Muscle layer of duodenum (tissue), 2 donors: ENCODE results near the gene CCDC47.

ENCODE experiments used
- H3K27ac ChIP-seq: one replicate; pipeline ENCODE4 v1.7.0; 2013; ENCODE audit warnings: mild to moderate bottlenecking, low read length
- H3K27me3 ChIP-seq: one replicate; pipeline ENCODE4 v1.7.0; 2013; ENCODE audit warnings: low read depth, mild to moderate bottlenecking, control low read depth, low read length
- H3K36me3 ChIP-seq, 2 donors: one replicate each; pipeline ENCODE4 v1.7.0; 2013; ENCODE audit warnings: low read length in 2 of 2, control low read depth in 1 of 2, mild to moderate bottlenecking in 1 of 2; ENCODE audit not compliant: insufficient read depth in 2 of 2, control insufficient read depth in 1 of 2
- H3K4me1 ChIP-seq, 2 donors: one replicate each; pipeline ENCODE4 v1.7.0; 2013; ENCODE audit warnings: low read length in 2 of 2, mild to moderate bottlenecking in 2 of 2, control low read depth in 1 of 2, moderate library complexity in 1 of 2; ENCODE audit not compliant: insufficient read depth in 2 of 2, control insufficient read depth in 1 of 2
- H3K4me3 ChIP-seq, 2 donors: one replicate each; pipeline ENCODE4 v1.7.0; 2013; ENCODE audit warnings: low read length in 2 of 2, low read depth in 1 of 2, mild to moderate bottlenecking in 1 of 2
- H3K9me3 ChIP-seq, 2 donors: one replicate each; pipeline ENCODE4 v1.7.0; 2013; ENCODE audit warnings: low read length in 2 of 2, control low read depth in 1 of 2, mild to moderate bottlenecking in 1 of 2; ENCODE audit not compliant: control insufficient read depth in 1 of 2
- donor health status: healthy.

CCDC47 gene

DNA sequence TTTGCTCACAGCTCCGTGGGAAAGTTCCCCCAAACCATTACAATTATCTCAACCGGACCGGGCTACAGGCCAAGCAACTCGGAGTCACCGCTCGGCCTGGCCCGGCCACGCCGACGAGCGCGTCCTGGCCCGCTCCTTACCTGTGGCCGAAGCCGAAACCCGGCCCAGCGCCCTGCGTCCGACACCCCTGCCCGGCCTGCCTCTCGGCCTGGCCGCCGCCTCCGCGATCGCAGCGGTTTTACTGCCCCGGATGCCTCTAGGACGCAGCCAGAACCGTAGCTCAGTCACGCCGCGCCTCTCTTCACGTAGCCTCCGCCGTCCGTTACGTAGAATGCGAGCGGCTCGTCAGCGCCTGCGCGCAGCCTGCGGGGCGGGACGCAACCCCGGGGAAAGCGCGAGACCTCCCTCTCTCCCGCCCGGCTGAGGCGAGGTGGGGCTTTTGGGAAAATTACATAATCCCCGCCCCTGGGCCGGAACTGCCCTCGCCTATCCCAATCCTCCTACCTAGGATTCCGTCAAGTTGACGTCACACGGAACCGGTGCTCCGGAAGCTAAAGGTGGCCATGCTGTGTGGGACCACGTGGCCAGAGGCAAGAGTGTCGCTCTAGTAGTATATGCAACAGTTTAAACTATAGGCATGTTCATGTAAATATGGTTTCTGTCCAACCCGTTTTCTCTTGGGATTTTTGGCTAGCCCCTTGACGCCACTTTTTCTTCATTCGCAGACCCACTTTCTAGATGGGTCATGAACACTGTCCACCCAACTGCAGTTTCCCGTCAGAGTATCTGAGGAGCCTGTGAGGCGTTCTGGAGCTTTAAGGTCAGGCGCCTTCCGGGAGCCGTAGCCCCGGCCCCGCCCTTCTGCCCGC is at the start of gene CCDC47:
Gene CCDC47, minus strand, starts transcription at position 326 of the 869 bp plus-strand sequence. CDS start 7,422 bp downstream, outside the sequence.
- H3K27ac ChIP-seq = peak within 1 kb of the TSS; percentile 98
- H3K36me3 ChIP-seq = peaks cover 9 to 10% of the 10 kb centered on the region in 2 donors
- H3K9me3 ChIP-seq = no peaks in the 10 kb centered on the region
- H3K27me3 ChIP-seq = no peaks in the 10 kb centered on the region
- H3K4me3 ChIP-seq = peak within 1 kb of the TSS; percentile 86 to 89
- peaks cover 9 to 42% of the 10 kb centered on the region in 2 donors for H3K4me1 ChIP-seq

DNA sequence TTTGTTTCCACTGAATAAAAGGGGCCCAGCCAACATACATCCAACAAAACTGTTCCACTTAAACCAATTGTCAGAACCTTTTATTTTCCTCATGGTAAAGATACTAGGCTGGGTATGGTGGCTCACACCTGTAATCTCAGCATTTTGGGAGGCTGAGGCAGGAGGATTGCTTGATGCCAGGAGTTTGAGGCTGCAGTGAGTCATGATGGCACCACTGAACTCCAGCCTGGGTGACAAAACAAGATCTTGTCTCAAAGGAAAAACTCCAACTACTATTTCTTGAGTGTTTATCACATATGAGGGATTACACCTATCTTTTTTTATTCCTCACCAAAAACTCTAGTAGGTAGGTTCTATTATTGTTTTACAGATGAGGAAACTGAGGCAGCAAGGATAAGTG is 49.1 kb upstream of the CCDC47 start:
- Histone ChIP-seq H3K27me3 (no peaks in the 10 kb centered on the region), H3K27ac (no peak overlapping the region), H3K9me3 (no peaks in the 10 kb centered on the region), H3K36me3 (peaks cover 71 to 79% of the 10 kb centered on the region in 2 donors), H3K4me1 (peaks cover 9% of the 10 kb centered on the region in 2 donors), H3K4me3 (no peak overlapping the region)

GRCh38 chr17:63821804-63822203 is 48.4 kb upstream of the CCDC47 start:
- Histone ChIP-seq H3K9me3 (no peaks in the 10 kb centered on the region), H3K27ac (no peak overlapping the region), H3K4me1 (peaks cover 9% of the 10 kb centered on the region in 2 donors), H3K36me3 (peaks cover 78 to 86% of the 10 kb centered on the region in 2 donors), H3K27me3 (no peaks in the 10 kb centered on the region), H3K4me3 (no peak overlapping the region)

GRCh38 chr17:63820963-63821561 is 47.7 kb upstream of the CCDC47 start:
- Histone ChIP-seq H3K9me3 (no peaks in the 10 kb centered on the region), H3K27me3 (no peaks in the 10 kb centered on the region), H3K36me3 (peaks cover 86 to 94% of the 10 kb centered on the region in 2 donors), H3K4me3 (no peak overlapping the region), H3K27ac (no peak overlapping the region), H3K4me1 (peaks cover 4 to 5% of the 10 kb centered on the region in 2 donors)

- no peaks in the 10 kb centered on the region for H3K4me1 ChIP-seq
- H3K36me3 ChIP-seq = peaks cover 90 to 99% of the 10 kb centered on the region in 2 donors
- H3K4me3 ChIP-seq = no peak overlapping the region
- H3K27ac ChIP-seq = no peak overlapping the region
- H3K9me3 ChIP-seq = no peaks in the 10 kb centered on the region
- no peaks in the 10 kb centered on the region for H3K27me3 ChIP-seq
Observed at GRCh38 chr17:63819585-63820537, 46.5 kb upstream of the CCDC47 start.

DNA sequence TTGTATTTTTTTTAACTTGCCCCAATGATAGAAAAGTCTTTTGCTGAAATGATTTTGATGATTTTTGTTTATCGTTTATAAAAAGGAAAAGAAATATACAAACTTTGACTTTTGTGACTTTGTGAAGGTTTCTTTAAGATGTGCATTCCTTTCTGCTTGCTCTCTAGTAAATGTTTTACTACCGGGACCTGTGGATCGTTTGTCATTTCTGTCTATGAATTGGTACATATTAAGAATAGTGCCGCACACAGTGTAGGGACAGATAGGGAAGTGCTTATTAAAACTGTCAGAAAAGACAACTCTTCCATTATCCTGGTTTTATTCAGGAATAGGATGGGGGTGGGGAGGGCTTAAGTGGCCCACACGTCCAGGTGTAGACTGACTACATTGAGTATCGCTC is 45.7 kb upstream of the CCDC47 start:
- no peaks in the 10 kb centered on the region for H3K27me3 ChIP-seq
- peaks cover 88 to 99% of the 10 kb centered on the region in 2 donors for H3K36me3 ChIP-seq
- no peaks in the 10 kb centered on the region for H3K9me3 ChIP-seq
- no peaks in the 10 kb centered on the region for H3K4me1 ChIP-seq
- H3K27ac ChIP-seq = no peak overlapping the region
- no peak overlapping the region for H3K4me3 ChIP-seq

- Histone ChIP-seq H3K27ac (no peak overlapping the region), H3K27me3 (no peaks in the 10 kb centered on the region), H3K4me1 (no peaks in the 10 kb centered on the region), H3K36me3 (peaks cover 90 to 100% of the 10 kb centered on the region in 2 donors), H3K9me3 (no peaks in the 10 kb centered on the region), H3K4me3 (no peak overlapping the region)
Observed at GRCh38 chr17:63817736-63818385, 44.5 kb upstream of the CCDC47 start.

GRCh38 chr17:63816669-63817068 is 43.3 kb upstream of the CCDC47 start:
- Histone ChIP-seq H3K9me3 (no peaks in the 10 kb centered on the region), H3K4me3 (no peak overlapping the region), H3K36me3 (peaks cover 89 to 100% of the 10 kb centered on the region in 2 donors), H3K4me1 (no peaks in the 10 kb centered on the region), H3K27ac (no peak overlapping the region), H3K27me3 (no peaks in the 10 kb centered on the region)

GRCh38 chr17:63816123-63816522 is 42.7 kb upstream of the CCDC47 start:
- no peak overlapping the region for H3K27ac ChIP-seq
- no peaks in the 10 kb centered on the region for H3K27me3 ChIP-seq
- H3K9me3 ChIP-seq = no peaks in the 10 kb centered on the region
- no peaks in the 10 kb centered on the region for H3K4me1 ChIP-seq
- H3K4me3 ChIP-seq = no peak overlapping the region
- peaks cover 89 to 100% of the 10 kb centered on the region in 2 donors for H3K36me3 ChIP-seq

- Histone ChIP-seq H3K9me3 (no peaks in the 10 kb centered on the region), H3K27me3 (no peaks in the 10 kb centered on the region), H3K27ac (no peak overlapping the region), H3K4me3 (no peak overlapping the region), H3K4me1 (no peaks in the 10 kb centered on the region), H3K36me3 (peaks cover 83 to 95% of the 10 kb centered on the region in 2 donors)
Observed at GRCh38 chr17:63809970-63810369, 36.6 kb upstream of the CCDC47 start.
